T follicular helper cell (primary cell): ENCODE data around the gene NFIX.
"Not testable (repeated sequence)": the region's sequence is repeated elsewhere in the genome, so short reads cannot be mapped to it uniquely, and the experiment has no call there.

ENCODE experiments used
- DNase-seq: peaks from one replicate; pipeline ENCODE4 v3.0.0-alpha.2; 2020; ENCODE audit warnings: low read depth
- total RNA-seq, 2 experiments: gene quantifications; one replicate each; lab custom pipeline; 2026; lab: John Stamatoyannopoulos, UW

The NFIX gene
- 2.6 to 5.6 reads per million in 2 experiments for total RNA-seq

DNA sequence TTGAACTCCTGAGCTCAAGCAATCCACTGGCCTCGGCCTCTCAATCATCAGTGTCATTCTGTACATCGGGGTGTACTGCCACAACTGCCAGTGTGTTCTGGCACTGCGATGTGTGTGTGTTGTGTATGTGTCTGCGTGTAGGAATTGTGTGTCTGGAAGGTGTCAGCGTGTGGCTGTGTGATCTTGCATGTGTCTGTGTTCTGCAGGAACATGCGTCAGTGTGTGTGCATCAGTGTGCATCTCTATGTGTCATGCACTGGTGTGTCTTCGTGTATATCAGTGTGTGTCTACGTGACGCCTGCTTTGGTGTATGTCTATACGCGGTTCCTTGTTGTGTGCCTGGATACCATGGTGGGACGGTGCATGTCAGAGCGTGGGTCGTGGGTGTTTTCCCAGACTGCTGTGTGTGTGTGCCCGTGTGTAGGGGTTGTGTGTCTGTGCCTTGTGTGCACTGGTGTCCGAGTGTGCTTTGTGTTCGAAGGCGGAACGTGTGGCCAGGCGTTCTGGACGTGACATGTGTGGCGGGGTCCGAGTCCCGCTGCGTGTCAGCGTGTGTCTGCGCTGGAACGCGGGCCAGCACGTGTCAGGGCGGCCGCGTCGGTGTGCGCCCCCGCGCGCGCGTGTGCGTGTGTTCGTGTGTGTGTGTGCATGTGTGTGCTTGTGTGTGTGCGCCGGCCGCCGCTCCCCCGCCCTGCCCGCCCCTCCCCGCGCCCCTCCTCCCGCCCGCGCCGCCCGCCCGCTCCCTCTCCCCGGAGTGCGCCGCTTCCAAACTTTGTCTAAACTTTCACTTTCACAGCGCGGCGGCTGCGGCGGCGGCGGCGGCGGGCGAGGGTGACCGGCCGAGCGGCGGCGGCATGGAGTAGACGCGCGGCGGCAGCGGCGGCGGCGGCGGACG, at the start of gene NFIX:
Gene NFIX (plus strand): TSS at position 775 of the 895 bp plus-strand sequence. CDS start 363 bp downstream, outside the sequence.
- DNase-seq, result peak; percentile 38

DNA sequence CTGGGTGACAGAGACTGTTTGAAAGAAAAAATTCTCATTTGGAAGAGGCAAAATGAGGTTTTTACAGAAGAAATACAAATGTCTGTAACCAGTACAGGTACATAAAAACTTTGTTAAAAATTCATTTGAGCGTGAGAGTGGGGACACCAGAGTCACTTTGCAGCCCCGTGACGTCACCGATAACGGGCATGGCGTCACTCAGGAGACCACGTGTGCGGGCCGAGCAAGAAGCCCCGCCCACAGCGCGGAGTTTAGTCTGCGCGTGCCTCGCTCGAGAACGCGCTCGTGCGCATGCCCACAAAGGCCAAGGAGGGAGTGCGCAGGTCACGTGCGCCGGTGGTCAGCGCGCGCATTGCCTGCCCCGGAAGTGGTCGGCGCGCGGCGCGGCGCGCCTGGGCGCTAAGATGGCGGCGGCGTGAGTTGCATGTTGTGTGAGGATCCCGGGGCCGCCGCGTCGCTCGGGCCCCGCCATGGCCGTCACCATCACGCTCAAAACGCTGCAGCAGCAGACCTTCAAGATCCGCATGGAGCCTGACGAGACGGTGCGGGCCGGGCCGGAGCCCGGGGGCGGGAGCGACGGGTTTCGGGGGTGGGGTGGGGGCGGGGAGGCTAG, 49.7 kb upstream of the NFIX start, which contains the start of gene RAD23A:
Gene RAD23A (plus strand): TSS at position 384 of the 613 bp plus-strand sequence. CDS start 87 bp downstream, at position 471.
- DNase-seq, result peak; percentile 97

DNA sequence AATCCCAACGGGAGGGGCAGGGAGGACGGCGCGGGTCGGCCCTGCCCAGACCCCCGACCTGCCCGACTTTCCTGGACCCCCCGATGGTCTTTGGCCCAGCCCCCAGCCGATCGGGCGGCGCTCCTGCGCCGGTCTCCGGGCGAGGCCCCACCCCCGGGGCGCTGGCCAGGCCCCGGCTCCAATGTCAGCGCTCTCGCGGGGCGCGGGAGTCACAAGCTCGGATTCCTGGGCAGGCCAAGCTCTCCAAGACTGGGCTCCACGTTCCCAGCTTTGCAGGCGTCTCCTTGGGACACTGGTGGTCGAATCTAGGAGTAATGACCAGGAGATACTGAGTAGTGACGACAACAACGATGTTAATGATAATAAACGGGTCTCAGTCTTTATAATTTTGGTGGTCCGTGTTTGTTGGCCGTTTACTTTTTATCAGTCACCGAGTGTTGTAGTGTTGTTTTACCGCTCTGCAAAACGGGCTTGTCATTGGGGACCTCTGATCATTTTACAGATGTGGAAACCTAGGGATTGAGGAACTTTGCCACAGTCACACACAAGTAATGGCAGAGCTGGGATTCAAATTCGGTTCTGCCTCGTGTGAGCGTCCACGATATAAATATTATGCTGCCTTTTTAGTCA, 49.1 kb upstream of the NFIX start:
- DNase-seq, result peak; percentile 30

DNA sequence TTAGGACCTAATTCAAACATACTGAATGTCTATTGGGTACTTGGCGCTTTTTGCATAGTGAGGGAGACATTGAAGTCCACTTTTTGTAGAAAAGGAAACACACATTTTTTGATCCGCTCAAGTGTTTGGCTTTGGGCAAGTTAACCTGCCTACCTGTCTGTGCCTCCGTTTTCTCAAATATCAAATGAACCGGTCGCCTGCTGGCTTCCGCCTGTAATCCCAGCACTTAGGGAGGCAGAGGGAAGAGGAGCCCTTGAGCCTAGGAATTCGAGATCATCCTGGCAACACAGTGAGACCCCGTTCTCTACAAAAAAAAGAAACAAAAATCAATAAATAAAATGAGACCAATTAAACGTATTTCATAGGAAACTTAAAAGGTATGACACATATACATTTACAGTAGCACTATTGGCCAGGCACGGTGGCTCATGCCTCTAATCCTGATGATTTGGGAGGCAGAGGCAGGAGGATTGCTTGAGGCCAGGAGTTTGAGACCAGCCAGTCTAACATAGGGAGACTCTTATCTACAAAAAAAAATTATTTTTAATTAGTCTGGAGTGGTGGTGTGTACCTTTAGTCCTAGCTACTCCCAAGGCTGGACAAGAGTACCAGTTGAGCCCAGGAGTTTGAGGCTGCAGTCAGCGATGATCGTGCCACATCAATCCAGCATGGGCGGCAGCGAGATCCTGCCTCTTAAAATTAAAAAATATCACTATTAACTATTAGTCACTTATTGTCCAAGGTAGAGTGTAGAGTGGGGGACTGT, 48.4 kb upstream of the NFIX start:
- no peak for DNase-seq

DNA sequence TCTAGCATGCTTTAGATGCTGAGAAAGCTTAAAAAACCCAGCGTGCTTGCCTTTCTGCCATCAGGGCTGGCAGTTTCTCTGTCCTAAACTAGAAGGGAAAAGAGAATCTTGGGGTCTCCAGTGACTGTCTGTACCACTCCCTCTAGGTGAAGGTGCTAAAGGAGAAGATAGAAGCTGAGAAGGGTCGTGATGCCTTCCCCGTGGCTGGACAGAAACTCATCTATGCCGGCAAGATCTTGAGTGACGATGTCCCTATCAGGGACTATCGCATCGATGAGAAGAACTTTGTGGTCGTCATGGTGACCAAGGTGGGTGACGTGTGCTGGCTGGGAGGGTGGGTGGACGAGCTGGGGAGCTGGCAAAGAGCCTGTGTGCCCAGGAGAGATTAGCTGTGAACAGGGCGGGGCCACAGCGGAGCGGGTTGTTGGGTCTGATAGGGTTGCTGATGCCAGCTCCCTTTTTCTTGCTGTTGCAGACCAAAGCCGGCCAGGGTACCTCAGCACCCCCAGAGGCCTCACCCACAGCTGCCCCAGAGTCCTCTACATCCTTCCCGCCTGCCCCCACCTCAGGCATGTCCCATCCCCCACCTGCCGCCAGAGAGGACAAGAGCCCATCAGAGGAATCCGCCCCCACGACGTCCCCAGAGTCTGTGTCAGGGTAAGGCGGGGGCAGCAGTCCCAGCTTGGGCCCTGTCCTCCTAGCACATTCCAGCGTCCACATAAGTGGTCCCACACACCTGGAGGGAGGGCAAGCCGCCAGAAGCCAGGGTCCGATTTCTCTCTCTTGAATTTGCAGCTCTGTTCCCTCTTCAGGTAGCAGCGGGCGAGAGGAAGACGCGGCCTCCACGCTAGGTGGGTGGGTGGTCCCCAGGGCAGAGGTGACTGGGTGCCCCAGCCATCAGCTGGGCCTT, 47.3 kb upstream of the NFIX start:
- DNase-seq, result no peak

DNA sequence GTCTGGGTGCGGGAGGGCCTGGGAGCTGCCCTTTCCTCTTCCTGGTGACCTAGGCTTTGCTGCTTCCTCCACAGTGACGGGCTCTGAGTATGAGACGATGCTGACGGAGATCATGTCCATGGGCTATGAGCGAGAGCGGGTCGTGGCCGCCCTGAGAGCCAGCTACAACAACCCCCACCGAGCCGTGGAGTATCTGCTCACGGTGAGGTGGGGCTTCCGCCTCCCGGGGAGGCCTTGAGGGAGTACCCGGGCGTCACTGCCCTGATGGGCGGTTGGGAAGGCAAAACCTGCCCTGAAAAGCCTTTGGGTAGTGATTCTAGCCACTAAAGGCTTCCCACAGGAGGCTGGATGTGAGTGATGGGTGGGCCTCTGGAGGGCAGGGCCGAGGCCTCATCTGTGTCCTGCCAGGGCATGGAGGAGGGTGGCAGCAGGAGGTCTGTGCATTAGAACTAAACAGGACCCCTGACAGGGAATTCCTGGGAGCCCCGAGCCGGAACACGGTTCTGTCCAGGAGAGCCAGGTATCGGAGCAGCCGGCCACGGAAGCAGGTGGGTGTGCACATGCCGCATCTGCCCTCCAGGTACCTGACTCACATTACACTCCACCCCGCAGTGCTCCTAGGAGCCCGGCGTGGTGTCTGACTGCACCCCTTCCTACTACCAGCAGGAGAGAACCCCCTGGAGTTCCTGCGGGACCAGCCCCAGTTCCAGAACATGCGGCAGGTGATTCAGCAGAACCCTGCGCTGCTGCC, 46.5 kb upstream of the NFIX start:
- DNase-seq, result no peak

DNA sequence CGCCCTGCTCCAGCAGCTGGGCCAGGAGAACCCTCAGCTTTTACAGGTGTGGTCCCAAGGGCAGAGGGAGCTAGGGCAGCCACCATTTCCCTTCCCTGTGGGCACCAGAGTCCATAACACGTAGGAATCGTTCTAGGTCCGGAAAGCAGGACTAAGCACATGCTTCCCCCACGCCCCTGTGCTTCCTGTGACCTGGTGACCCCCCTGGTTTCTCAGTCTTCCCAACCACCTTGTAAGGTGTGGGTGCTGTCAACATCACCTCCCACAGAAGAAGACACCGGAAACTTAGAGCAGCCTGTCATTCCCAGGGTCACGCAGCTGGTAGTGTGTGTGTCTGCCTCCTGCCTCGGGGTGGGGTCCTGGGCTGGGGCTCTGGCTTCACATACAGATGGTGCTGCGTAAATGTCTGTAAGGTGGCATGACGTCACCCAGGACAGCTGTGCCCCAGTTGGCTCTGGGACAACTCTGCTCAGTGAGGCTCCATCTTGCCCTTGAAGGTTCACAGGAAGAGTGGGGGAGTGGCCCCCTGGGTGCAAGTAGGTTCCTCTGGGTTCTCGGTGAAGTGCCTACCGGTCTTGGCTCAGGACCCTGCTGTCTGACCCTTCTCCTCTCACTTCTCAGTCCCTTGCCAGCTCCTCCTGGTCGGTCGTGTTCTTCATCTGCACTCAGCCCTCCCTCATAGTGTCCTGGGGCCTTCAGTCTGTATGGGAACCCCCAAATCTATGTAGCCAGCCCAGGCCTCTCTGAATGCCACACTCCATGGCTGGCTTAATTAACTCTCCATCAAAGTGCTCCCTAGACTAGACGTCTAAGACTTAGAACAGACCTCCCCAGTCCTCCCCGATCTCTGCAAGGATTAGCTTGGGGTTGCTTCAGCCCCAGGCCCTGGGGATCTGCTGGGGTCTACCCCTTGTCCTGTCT, 45.7 kb upstream of the NFIX start:
- no peak for DNase-seq

DNA sequence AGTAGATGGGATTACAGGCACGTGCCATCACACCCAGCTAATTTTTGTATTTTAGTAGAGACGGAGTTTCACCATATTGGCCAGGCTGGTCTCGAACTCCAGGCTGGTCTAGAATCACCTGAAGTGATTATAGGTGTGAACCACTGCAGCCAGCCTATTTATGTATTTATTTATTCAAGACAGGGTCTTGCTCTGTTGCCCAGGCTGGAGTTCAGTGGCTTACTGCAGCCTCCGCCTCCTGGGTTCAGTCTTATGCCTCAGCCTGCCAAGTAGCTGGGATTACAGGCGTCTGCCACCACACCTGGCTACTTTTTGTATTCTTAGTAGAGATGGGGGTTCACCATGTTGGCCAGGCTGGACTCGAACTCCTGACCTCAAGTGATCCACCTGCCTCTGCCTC, 43.2 kb upstream of the NFIX start:
- not testable (repeated sequence) for DNase-seq

DNA sequence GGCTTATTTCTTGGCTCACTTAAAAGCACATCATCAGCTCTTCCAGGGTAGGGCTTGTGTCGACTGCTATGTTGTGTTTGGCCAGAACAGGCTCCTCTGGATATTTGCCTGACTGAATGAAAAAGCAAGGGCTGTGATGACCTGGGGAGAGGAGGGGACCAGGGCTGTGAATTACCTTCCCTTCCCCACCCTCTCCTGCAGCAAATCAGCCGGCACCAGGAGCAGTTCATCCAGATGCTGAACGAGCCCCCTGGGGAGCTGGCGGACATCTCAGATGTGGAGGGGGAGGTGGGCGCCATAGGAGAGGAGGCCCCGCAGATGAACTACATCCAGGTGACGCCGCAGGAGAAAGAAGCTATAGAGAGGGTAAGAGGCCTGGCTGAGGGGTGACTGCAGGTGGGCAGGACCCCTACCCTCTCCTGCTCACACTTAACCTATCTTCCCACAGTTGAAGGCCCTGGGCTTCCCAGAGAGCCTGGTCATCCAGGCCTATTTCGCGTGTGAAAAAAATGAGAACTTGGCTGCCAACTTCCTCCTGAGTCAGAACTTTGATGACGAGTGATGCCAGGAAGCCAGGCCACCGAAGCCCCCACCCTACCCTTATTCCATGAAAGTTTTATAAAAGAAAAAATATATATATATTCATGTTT, 42.7 kb upstream of the NFIX start:
- DNase-seq, result no peak

DNA sequence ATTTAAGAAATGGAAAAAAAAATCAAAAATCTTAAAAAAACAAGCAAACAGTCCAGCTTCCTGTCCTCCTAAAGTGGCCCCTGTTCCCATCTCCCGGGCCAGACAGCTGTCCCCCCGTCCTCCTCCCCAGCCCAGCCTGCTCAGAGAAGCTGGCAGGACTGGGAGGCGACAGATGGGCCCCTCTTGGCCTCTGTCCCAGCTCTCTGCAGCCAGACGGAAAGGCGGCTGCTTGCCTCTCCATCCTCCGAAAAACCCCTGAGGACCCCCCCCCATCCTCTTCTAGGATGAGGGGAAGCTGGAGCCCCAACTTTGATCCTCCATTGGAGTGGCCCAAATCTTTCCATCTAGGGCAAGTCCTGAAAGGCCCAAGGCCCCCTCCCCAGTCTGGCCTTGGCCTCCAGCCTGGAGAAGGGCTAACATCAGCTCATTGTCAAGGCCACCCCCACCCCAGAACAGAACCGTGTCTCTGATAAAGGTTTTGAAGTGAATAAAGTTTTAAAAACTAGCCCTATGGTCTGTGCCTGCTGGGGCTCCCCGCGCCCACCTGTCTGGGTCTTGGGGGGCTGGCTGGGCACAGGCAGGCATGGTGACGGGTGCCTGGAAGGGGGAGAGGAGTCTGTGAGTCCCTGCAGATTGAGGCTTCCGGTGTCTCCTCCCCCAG, 42.0 kb upstream of the NFIX start:
- DNase-seq, result no peak

DNA sequence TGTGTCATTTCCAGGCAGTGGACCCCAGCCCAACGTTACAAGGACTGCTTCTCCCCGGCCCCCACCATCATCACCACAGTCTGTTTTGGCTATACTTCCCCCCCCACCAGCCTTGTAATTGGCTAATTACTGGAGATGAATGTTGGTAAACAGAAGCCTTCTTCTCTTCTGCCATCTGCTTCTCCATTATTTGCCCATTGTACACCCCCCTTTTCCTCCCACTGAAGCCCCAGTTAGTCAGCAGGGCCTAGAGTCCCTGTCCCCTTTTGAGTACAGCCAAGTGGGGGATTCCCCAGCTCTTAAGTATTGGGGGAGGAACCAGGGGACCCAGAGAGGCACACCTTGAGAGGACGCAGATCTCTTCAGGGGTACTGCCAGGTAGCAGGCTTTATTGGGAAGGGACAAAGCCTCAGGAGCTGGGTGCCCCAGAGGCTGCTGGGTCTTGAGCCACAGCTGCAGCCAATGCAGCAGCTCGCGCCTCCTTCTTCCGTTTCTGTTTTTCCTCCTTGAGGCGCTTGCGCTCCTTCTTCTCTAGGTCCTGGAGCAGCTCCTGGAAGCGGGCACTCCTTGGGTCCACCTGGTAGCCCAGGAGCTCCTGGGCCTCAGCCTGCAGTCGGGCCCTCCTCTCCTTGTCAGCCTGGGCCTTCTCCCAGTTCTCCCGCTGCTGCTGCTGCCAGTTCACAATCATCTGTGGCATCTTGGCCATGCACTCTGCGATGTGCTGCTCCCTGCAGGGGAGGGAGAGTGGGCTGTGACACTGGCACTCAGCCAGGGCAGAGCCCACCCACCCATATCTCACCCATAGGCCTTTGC, 41.3 kb upstream of the NFIX start:
- DNase-seq, result no peak

DNA sequence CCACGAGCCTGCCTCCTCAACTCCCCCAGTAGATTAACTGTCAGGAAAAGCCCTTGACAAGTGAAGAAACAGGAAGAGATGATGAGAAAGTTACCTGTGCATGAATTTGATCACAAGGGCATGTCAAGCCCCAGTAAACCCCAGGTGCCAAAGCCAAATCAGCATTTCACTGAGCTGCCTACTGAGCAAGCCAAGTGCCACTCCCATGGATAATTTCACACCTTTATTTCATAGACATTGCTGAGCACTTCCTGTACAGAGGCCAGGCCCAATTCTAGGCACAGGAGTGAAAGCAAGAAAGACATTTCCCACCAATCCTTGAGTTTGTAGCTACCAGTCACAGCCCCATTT, 40.7 kb upstream of the NFIX start:
- no peak for DNase-seq

DNA sequence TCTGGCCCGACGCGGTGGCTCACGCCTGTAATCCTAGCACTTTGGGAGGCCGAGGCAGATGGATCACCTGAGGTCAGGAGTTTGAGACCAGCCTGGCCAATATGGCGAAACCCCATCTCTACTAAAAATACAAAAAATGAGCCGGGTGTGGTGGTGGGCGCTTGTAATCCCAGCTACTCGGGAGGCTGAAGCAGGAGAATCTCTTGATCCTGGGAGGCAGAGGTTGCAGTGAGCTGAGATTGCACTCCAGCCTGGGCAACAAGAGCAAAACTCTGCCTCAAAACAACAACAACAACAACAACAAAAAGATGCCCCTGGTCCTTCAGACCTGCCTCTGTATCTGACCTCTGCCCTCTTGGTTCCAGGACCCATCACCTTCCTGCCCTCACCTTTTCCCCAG, 39.7 kb upstream of the NFIX start:
- DNase-seq, result not testable (repeated sequence)

DNA sequence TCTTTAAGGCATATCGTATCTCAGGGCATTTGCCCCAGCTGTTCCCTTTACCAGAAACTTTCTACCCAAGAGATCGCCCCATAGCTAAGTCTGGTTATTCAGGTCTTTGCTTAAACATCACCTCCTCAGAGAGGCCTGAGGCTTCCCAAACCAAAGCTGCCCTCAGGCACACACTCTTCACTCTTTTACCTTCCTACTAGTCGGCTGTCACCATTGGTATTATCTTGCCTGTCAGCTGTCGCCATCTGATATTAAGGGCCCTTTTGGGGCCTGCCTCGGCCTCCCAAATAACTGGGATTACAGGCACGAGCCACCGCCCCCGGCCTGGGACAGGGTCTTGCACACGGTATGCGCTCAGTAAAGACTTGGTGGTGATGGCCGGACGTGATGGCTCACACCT, 39.3 kb upstream of the NFIX start:
- no peak for DNase-seq

DNA sequence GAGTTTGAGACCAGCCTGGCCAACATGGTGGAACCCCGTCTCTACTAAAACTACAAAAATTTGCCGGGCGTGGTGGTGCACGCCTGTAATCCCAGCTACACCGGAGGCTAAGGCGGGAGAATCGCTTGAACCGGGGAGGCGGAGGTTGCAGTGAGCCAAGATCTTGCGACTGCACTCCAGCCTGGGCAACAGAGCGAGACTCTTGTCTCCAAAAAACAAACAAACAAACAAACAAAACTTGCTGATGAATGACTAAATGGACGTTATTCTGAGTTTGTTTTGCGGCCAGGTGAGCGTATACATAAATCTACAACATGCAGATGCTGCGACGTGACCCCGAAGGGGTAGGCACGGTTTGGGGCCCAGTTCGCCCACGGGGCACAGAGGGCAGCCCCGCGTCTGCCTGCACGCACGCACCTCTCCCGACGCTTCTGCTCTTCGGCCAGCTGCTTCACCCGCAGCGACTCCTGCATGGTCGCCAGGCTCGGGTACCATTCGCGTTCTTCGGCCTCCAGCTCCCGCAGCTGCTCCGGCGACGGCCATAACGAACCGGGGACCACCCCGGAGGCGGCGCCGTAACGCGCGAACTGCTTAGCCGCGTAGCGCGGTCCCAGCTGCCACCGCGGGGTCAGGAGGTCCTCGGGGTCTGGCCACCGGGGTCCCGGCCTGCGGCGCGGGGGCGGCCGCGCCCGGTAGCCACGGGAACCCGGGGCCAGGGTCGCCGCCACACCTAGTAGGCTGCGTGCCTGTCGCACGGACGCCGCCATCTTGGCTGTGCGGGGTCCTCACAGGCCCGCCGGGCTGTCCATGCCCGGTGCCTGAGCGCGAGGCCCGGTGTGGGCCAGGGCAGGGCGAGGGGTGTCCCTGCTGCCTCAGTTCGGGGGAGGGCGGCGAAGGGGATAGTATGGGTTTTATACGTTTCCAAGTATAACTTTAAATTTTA, 38.6 kb upstream of the NFIX start, which contains the start of gene GADD45GIP1:
Gene GADD45GIP1 (minus strand): TSS at position 778 of the 943 bp plus-strand sequence. CDS start 11 bp downstream, at position 767.
- DNase-seq, result peak; percentile 69
